ENCODE results near the gene KIF24.

GRCh38 chr9:34366365-34366764 lies 37.3 kb upstream of the KIF24 start:
- no peak for TF ChIP-seq CTCF (IDR thresholded peaks at IDR 0.05)
- TF ChIP-seq POLR2A (IDR thresholded peaks at IDR 0.05) = no peak
